CMK (cell line): Measurements from ENCODE around the gene SYTL3.
A peak's percentile ranks its signal among the peaks of the same experiment; 100 is the strongest.
"Not testable (repeated sequence)": the region's sequence is repeated elsewhere in the genome, so short reads cannot be mapped to it uniquely, and the experiment has no call there.

Experiments used
- DNase-seq: peaks from one replicate; pipeline ENCODE4 v3.0.0-alpha.2; 2010; ENCODE audit warnings: low read depth

The SYTL3 gene

DNA sequence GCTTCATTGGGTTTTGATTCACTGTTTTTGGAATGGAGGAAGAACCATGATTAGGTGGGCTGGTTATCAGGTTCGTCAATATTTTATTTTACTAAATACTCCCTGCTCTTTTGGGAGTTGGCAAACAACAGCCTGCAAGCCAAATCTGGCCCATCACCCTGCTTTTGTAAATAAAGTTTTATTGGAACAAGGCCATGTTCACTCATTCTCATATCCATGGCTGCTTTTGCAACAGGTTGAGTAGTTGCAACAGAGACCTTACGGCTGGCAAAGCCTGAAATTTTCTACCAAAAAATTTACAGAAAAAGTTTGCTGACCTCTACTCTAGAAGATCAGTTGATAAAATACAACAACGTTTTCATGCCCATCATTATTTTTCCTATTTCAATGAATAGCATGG, 45.1 kb downstream of the SYTL3 start:
- no peak for DNase-seq

DNA sequence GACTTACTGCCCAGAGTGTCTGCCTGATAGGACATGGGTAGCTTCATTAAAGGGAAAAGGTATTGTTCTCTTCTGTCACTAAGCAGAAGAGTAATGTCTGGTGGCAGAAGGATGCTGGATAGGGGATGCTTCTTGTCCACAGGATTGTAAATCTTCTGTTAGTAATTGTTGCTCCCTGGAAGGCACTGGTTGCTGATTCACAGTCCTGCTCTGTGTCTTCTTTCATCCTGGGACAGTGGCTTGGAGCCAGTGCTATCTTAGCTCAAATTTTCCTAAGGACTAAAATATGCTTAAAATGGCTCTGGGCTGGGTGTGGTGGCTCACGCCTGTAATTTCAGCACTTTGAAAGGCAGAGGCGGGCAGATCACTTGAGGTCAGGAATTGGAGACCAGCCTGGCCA, 48.0 kb downstream of the SYTL3 start:
- DNase-seq = no peak

DNA sequence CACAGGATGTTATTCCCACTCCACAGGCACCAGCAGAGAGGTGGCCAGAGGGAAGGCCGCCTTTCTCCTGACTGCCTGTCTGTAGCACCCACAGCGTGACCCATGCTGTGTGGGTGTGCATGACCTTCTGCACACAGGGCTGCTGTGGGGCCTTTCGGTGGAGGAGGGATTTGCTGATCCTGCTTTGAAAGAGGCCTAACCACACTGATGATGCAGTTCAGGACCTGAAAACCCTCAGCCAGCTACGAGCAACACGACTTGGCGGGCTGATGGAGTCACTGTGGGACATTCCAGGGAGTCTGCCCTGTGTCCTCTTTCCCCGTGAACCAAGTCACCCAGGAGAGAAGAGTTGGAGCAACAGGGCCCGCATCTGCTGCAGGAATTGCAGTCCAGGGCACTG, 49.1 kb downstream of the SYTL3 start:
- DNase-seq = no peak

GRCh38 chr6:158701268-158701667, 51.4 kb downstream of the SYTL3 start:
- not testable (repeated sequence) for DNase-seq

- DNase-seq = no peak
Measured at GRCh38 chr6:158703111-158703836, 53.4 kb downstream of the SYTL3 start.

DNA sequence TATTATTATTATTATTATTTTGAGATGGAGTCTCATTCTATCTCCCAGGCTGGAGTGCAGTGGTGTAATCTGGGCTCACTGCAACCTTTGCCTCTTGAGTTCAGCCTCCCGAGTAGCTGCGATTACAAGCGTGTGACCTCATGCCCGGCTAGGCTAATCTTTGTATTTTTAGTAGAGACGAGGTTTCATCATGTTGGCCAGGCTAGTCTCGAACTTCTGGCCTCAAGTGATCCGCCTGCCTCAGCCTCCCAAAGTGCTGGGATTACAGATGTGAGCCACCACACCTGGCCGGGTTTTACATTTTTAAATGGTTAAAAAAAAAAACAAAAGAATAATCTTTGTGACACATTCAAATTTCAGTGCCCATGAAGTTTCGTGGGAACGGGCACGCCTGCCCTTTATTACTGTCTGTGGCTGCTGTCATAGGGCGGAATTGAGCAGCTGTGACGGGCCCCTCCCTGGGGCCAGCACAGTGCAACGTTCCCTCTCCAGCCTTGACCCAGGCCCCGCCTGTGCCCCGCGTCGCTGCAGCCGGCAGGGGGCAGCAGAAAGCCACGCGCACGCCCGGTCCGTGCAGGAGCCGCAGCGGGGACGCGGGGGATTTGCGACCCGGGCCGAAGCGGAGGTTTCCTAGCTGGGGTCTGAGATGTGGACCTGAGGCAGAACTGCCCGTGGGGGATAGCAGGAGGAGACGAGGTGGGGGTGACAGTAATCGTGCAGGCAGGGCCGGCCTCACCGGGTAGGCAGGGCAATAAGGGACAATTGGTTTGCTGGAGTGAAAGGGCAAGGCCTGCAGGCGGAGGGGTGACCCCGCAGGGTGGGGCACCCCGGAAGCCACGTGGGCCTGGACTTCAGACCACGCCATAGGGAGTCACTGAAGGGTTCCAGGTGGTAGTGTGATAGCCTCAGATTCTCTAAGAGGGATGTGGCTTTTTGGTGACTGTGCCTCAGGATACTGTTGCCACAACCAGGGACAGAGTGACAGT, 54.3 kb downstream of the SYTL3 start:
- peak; percentile 51 for DNase-seq

DNA sequence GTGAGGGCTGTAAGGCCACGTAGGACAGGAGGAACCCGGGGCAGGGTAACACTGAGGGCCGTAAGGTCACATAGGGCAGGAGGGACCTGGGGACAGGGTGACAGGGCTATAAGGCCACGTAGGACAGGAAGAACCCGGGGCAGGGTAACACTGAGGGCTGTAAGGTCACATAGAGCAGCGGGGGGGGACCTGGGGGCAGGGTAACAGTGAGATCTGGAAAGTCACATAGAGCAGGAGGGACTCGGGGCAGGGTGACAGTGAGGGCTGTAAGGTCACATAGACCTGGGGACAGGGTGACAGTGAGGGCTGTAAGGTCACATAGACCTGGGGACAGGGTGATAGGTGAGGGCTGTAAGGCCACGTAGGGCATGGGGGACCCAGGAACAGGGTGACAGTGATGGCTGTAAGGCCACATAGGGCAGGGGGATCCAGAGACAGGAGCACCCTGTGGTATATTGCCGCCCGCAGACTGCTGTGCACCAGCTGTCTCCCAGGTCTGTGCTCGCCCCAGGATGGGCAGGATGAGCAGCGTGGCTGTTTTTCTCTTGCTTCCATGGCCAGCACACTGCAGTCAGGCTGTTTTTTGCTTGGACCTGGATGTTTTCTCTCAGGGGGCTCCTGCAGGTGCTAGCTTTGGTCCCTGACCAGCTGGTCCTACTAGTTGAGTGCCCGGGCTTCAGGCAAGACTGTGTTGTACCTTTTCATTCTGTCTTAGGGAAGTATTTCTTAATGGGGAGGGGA, 55.7 kb downstream of the SYTL3 start:
- no peak for DNase-seq

- DNase-seq = peak; percentile 21
Measured at GRCh38 chr6:158706369-158706982, 56.6 kb downstream of the SYTL3 start.

DNA sequence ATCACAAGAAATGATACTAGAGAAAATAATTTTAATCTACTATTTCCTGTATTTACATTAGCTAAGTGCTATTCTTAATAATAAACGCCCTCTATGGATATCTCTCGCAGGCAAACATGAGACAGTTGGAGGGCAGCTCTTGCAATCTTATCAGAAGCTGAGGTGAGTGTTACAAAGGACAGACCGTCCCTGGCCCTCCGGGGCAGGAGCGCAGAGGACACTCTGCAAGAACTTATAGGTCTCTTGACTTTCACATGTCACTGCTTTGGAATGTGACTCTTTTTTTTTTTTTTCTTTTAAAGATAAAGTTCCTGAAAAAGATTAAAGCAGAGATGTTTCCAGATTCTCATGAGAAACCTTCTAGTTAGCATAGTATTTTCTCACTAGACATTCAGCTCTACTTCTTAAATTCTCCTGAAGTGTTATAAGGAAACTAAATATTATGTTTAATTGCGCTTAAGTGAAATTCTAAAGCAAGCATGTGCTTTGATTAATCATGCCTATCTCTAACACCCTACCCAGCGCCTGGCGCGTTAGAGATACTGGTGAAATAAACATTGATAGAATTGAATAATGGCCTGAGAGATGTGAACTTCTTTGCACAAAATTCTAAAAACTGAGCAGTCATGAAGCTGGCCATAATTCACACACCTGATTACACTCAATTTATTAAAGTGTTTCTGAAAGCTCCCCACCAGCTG, 57.4 kb downstream of the SYTL3 start:
- no peak for DNase-seq

DNA sequence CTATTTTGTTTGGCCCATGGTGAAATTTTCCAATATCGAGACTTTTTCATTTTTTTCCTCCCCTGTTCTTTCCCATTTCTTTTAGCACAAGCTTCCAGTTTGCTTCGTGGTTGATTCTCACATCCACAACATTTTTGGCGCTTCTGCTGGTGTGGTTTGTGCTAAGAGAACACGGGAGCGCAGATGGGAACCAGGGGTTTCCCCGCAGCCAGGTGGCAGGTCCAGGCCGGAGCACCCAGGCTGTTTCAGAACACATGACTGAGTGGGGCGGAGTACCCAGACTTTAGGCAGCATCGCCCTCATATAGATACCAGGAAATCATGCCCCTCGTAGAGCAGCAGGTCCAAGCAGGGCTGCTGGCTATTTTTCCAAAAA, 58.0 kb downstream of the SYTL3 start:
- DNase-seq = no peak

GRCh38 chr6:158708239-158708638, 58.4 kb downstream of the SYTL3 start:
- no peak for DNase-seq

DNA sequence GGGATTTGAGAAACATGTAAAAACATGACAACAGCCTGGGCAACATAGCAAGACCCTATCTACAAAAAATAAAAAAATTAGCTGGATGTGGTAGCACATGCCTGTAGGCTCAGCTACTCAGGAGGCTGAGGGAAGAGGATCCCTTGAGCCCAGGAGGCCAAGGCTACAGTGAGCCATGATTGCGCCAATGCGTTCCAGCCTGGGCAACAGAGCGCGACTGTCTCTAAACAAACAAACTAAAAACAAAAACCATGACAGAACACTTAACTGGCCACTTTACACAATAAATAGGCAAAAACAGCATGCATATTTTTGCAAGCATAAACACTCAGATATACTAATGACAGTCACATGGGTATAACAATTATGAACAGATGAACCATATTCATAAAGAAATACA, 60.0 kb downstream of the SYTL3 start:
- no peak for DNase-seq

DNA sequence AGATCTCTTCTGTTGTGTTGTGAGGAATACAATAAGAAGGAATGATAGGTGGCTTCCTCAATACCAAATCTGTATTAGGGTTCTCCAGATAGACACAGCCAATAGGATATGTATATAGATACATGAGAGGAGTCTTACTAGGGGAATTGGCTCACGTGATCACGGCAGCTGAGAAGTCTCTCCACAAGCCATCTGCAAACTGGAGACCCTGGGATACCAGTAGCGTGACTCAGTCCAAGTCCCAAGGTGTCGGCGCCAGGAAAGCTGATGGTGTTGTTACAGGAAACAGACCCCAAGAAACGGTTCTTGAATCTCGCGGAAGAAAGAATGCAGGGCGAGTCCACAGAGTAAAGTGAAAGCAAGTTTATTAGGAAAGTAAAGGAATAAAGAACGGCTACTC, 61.4 kb downstream of the SYTL3 start:
- no peak for DNase-seq

GRCh38 chr6:158713469-158713868, 63.6 kb downstream of the SYTL3 start:
- DNase-seq = no peak

GRCh38 chr6:158714706-158715105, 64.9 kb downstream of the SYTL3 start:
- DNase-seq = no peak

- no peak for DNase-seq
Measured at GRCh38 chr6:158715330-158716311, 65.8 kb downstream of the SYTL3 start.

DNA sequence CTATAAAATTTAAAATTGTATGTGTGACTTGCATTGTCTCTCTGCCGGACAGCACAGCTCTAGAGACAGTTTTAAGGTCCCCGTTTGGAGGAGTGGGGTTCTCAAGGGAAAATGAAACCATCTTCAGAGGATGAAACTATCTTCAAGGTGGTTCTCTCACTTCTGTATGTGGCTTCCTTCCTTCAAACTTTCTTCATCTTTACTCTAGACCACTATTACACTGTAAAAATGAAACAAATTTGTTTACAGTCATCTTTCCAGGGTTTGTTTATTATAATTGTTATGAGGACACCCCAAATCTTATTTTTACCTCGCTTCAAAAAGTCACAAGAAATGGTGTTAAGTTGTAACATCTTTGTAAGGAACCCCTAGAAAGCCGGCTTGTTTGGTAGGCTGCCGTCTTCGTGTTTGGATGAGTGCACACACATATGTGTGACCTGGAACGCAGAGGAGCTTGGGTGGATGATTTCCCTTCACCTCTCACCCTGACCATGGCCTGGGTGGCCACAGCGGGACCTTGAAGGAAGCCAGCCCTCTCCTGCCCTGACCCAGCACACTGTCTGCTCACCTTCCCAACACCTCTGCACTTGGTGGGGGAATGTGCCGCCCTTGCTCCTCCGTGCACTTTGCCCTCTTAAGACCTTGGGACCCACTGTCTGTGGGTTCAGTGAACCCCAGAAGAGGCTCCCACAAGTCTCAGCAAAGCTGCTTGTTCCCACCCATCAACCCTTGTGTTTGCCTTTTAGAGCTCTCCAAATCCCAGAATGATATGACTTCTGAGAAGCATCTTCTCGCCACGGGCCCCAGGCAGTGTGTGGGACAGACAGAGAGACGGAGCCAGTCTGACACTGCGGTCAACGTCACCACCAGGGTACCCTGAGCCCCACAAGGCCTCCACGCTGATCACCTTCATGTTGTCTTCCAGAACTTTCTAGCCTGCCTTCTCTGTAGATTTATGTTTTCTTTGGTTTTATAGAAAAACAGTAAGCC, 67.8 kb downstream of the SYTL3 start:
- no peak for DNase-seq

GRCh38 chr6:158718461-158719046, 68.7 kb downstream of the SYTL3 start:
- no peak for DNase-seq
